Measurements from ENCODE around the gene CELF2. TPM values are rescaled to one million over a fixed set of nuclear protein-coding genes. Genes with fewer than 3 reads are reported as not detected.
A peak's percentile ranks its signal among the peaks of the same experiment; 100 is the strongest.

The CELF2 gene
- total and polyA plus RNA-seq, 10 donors, result 13.5 to 180 (median 105) TPM

DNA sequence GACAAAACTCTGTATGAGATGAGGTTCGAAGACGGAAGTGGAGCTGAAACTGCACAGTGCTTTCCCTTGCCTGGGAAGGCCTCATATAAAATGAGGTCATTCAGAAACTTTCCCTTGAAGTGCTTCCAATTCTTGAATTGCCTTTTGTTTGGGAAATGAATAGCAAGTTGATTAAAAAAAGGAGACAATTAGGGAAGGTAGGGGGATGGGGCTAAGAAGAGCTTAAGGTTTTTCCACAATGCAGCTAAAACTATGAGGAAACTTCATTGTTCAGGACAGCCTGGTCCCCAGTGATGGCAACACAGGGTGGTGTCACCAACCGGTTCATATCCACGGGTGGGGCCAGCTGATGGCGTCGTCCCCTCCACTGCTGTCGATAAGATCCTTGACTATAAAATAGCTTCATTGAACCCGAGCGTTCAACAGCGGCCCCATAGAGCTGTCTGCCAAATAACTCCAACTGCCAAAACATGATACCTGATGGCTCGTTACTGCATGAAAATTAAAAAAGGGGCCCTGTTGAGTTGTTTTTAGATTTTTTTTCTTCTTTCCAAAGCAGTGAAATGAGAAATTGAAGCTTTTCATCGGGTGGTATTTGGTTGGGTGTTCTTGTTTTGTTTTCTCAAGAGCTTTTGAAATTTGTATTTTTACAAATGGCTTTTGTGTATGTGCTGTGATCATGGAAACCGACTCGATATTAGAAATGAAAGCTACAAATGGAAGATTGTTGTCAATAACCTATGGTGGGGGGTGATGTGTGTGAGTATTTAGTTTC lies 2.8 kb upstream of the CELF2 start:
- Histone ChIP-seq H3K9me3 (no peaks in the 10 kb centered on the region), H3K4me3 (no peak overlapping the region), H3K36me3 (no peaks in the 10 kb centered on the region), H3K27ac (no peak overlapping the region), H3K4me1 (peaks cover 3 to 24% (median 14%) of the 10 kb centered on the region in 6 donors), H3K27me3 (replicated peaks in 1 of 7) (peaks cover 9 to 87% (median 55%) of the 10 kb centered on the region in 7 donors)
- intact Hi-C loops (cut with DNase I; ENCODE audit: low total_unique reads), result no loop called here
- DNase-seq, result no peak
- TF ChIP-seq POLR2A (IDR thresholded peaks at IDR 0.05) (no peak), CTCF (IDR thresholded peaks at IDR 0.05 in 8 of 11, conservative IDR thresholded peaks at IDR 0.05 in 3 of 11) (no peak), POLR2AphosphoS5 (IDR thresholded peaks at IDR 0.05) (no peak)
- WGBS, 5 donors, result 85 to 93% (median 88%) methylated on average over 14 of the region's 14 CpGs

- intact Hi-C loops (cut with DNase I; ENCODE audit: low total_unique reads), result no loop called here
These were observed 2.2 kb upstream of the CELF2 start for GRCh38 chr10:11015446-11015934.

GRCh38 chr10:11017000-11017569 lies 587 bp upstream of the CELF2 start:
- intact Hi-C loops (cut with DNase I; ENCODE audit: low total_unique reads), result no loop called here
- no peaks in the 10 kb centered on the region for H3K36me3 ChIP-seq
- TF ChIP-seq POLR2A (IDR thresholded peaks at IDR 0.05), result no peak
- TF ChIP-seq CTCF (IDR thresholded peaks at IDR 0.05 in 8 of 11, conservative IDR thresholded peaks at IDR 0.05 in 3 of 11), result no peak
- no peak for TF ChIP-seq POLR2AphosphoS5 (IDR thresholded peaks at IDR 0.05)
- peaks cover 3 to 24% (median 14%) of the 10 kb centered on the region in 6 donors for H3K4me1 ChIP-seq
- 24 to 26% (median 25%) methylated on average over 19 of the region's 19 CpGs for WGBS, 5 donors
- peaks cover 9 to 94% (median 69%) of the 10 kb centered on the region in 7 donors for H3K27me3 ChIP-seq (replicated peaks in 1 of 7)
- peak overlapping the region in 7 of 8 donors; percentile 48 to 81 (median 55) for H3K4me3 ChIP-seq
- no peak overlapping the region for H3K27ac ChIP-seq
- no peak for DNase-seq
- H3K9me3 ChIP-seq, result no peaks in the 10 kb centered on the region

More at GRCh38 chr10:11015446-11015934, 2.2 kb upstream of the CELF2 start:
- Histone ChIP-seq H3K4me3 (no peak overlapping the region), H3K27me3 (replicated peaks in 1 of 7) (peaks cover 9 to 90% (median 61%) of the 10 kb centered on the region in 7 donors), H3K9me3 (no peaks in the 10 kb centered on the region), H3K4me1 (peaks cover 3 to 24% (median 14%) of the 10 kb centered on the region in 6 donors), H3K36me3 (no peaks in the 10 kb centered on the region), H3K27ac (no peak overlapping the region)
- WGBS, 5 donors, result 87 to 97% (median 92%) methylated on average over 2 of the region's 2 CpGs
- no peak for DNase-seq
- TF ChIP-seq POLR2A (IDR thresholded peaks at IDR 0.05) (no peak), POLR2AphosphoS5 (IDR thresholded peaks at IDR 0.05) (no peak), CTCF (IDR thresholded peaks at IDR 0.05 in 8 of 11, conservative IDR thresholded peaks at IDR 0.05 in 3 of 11) (no peak)

DNA sequence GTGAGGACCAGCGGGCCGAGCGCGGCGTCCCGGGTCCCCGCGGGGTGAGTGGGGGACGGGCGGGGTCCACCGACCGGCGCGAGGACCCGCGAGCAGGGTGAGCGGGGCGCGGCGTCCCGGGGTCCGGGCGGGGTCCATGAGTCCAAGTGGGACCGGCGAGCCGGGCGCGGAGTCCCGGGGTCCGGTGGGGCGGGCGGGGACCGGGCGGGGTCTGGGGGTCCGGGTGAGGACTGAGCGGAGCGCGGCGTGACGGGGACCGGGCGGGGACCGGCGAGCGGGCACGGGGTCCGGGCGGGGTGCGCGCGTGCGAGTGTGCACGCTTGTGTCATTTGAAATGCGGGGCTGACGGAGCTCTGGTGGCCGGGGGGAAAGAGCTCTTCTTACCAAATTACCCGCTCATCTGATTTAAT lies 765 bp downstream of the CELF2 start:
- peak overlapping the region; percentile 43 to 81 (median 54) for H3K4me3 ChIP-seq
- intact Hi-C loops (cut with DNase I; ENCODE audit: low total_unique reads), result no loop called here
- TF ChIP-seq CTCF (IDR thresholded peaks at IDR 0.05 in 8 of 11, conservative IDR thresholded peaks at IDR 0.05 in 3 of 11) (no peak), POLR2AphosphoS5 (IDR thresholded peaks at IDR 0.05) (no peak), POLR2A (IDR thresholded peaks at IDR 0.05) (no peak)
- no peaks in the 10 kb centered on the region for H3K36me3 ChIP-seq
- H3K27me3 ChIP-seq (replicated peaks in 1 of 7), result peaks cover 9 to 93% (median 59%) of the 10 kb centered on the region in 7 donors
- WGBS, 5 donors, result 0 to 6% (median 2%) methylated on average over 11 to 57 of the region's 57 CpGs
- DNase-seq, result peak; percentile 73
- H3K4me1 ChIP-seq, result peaks cover 3 to 20% (median 14%) of the 10 kb centered on the region in 6 donors
- H3K27ac ChIP-seq, result no peak overlapping the region
- H3K9me3 ChIP-seq, result no peaks in the 10 kb centered on the region

All from spleen (tissue), 11 donors.